ENCODE results near the gene STK32C.
"Not testable (repeated sequence)": the region's sequence is repeated elsewhere in the genome, so short reads cannot be mapped to it uniquely, and the experiment has no call there.

Gene STK32C

GRCh38 chr10:132297526-132297925 lies 10.2 kb downstream of the STK32C start:
- DNase-seq (ENCODE audit: insufficient read length, low spot score) (no peak), FAIRE-seq (no peak)
- no peak for TF ChIP-seq POLR2A (IDR thresholded peaks at IDR 0.05; ENCODE audit: low read depth, low read length)

- DNase-seq (ENCODE audit: insufficient read length, low spot score) (no peak), FAIRE-seq (no peak)
- TF ChIP-seq POLR2A (IDR thresholded peaks at IDR 0.05; ENCODE audit: low read depth, low read length): no peak
These were observed 10.9 kb downstream of the STK32C start for GRCh38 chr10:132296666-132297443.

- not testable (repeated sequence) for DNase-seq (ENCODE audit: insufficient read length, low spot score); FAIRE-seq
These were observed 12.3 kb downstream of the STK32C start for GRCh38 chr10:132295481-132295880.

DNA sequence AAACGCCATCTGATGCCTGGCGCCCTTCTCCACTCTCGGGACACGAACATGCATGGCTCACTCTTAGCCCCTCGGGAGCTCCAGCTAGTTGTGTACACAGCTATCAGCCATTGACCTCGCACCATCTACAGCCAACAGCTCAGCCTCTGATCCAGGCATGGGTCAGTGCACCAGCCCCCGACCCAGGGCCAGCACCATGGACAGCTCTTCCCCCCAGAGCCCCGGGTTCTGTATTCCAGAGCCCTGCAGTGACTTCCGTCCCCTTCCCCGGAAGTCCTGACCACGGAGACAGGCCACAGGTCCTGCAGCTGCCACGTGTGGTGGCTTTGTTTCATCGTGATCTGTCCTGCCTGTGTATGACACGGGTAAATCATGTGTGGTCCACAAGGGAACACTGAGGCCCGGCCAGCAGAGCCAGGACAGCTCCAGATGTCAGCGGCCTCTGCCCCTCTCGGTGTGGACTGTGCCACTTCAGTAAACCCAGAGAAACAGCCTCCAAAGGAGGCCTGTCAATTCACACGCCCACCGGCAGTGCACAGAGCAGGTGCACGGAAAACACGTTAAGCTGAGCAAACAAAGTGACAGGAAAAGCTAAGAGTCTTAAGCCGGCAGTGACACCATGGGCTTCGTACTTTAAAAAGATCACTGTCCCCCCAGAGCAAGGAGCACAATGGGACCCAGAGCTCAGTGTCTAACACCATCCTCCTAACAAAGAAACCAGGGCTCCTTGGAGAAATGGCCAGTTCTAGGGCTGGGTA lies 13.0 kb downstream of the STK32C start:
- DNase-seq (ENCODE audit: insufficient read length, low spot score) (no peak), FAIRE-seq (no peak)
- no peak for TF ChIP-seq POLR2A (IDR thresholded peaks at IDR 0.05; ENCODE audit: low read depth, low read length)

DNA sequence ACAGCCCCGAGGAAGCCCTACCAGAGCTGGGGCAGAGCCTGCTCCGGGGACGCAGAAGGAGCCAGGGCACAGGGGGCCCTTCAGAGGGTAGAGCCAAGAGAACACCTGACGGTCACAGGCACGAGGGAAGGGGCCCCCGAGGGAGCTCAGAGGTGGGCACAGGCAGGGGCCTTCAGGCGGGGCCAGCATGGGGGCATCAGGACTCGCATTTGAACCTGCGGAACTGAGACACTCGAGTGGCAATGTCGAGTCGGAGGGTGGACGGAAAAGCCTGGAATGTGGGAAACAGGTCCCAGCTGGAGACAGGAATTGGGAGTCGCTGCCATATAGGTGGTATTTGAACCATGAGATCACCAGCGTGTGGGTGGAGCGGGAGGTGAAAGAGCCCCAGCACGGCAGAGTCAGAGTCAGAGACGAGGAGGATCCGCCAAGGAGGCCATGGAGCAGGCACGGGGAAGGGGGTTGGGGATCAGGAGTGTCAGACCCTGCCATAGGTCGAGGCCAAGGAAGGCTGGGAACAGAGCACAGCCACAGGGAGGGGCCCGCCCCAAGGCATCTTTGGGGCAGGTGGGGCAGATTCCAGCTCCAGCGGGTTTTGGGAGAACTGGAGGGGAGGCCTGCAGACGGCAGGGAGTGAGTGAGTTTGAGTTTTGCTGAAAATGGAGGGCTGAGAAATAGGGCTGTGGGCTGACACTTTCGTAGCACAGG lies 13.8 kb downstream of the STK32C start:
- DNase-seq (ENCODE audit: insufficient read length, low spot score) (no peak), FAIRE-seq (no peak)
- no peak for TF ChIP-seq POLR2A (IDR thresholded peaks at IDR 0.05; ENCODE audit: low read depth, low read length)

DNA sequence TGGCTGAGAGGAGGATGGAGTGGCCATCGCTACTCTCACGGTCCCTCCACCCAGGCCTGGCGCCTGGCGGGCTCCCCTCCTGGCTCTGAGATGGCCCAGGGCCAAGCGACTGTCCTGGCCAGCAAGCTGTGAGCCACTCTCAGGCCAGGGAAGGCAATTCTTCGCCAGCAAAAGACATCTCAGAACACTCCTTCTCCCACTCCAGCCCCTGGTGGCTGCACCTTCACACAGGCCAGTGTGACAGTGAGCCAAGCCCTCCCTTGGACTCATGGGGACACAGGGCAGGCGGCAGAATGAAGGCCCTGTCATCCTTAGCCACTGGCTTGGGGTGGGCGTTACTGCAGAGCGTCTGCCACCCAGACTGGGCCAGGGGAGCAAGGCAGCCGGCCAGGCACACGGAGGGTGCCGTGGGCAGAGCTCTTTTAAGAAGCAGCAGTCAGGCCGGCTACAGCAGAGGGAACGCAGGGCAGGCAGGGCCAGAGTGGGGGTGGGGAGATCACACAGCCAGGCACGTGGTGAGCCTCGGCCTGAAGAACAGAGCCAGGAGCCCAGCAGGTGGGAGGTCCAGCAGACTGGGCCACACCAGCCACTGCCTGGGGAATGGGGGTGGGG lies 14.4 kb downstream of the STK32C start:
- no peak for FAIRE-seq
- DNase-seq (ENCODE audit: insufficient read length, low spot score): no peak
- no peak for TF ChIP-seq POLR2A (IDR thresholded peaks at IDR 0.05; ENCODE audit: low read depth, low read length)

GRCh38 chr10:132292287-132293200 lies 15.2 kb downstream of the STK32C start:
- no peak for FAIRE-seq
- TF ChIP-seq POLR2A (IDR thresholded peaks at IDR 0.05; ENCODE audit: low read depth, low read length): no peak
- no peak for DNase-seq (ENCODE audit: insufficient read length, low spot score)

DNA sequence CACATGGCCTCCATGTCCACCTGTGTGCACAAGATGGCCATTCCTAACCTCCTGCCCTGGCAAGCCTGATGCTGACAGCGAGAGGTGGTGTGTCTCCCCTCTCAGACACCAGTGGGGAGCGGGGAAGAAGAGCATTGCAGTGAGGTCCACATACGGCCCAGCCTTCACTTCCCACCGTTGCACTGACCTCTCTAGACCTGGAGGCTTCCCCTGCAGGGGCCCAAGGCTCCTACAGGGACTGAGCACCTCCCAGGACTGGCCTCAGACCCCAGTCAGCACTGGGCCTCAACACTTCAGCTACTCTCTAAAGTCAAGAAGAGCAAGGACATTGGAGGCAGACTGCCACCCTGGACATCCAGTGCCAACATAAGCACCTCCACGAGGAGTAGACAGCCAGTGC lies 15.9 kb downstream of the STK32C start:
- no peak for TF ChIP-seq POLR2A (IDR thresholded peaks at IDR 0.05; ENCODE audit: low read depth, low read length)
- DNase-seq (ENCODE audit: insufficient read length, low spot score) (no peak), FAIRE-seq (no peak)

DNA sequence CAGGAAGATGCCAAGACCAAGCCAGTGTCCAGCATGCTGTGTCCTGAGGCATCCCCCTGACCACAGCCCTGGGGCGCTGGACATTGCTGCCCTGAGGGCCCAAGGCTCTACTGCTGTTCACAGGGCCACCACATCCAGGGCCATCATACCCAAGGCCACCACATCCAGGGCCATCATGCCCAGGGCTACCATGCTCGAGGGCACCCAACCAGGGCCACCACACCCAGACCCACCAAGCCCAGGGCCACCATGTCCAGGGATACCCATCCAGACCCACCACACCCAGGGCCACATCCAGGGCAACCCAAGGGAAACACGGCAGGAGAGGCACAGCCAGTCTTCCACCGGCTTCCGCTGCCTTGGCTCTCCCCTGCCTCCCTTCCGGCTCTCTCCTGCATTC lies 17.1 kb downstream of the STK32C start:
- FAIRE-seq: no peak
- no peak for TF ChIP-seq POLR2A (IDR thresholded peaks at IDR 0.05; ENCODE audit: low read depth, low read length)

GRCh38 chr10:132289439-132289838 lies 18.3 kb downstream of the STK32C start:
- no peak for TF ChIP-seq POLR2A (IDR thresholded peaks at IDR 0.05; ENCODE audit: low read depth, low read length)
- DNase-seq (ENCODE audit: insufficient read length, low spot score) (no peak), FAIRE-seq (no peak)

More for the DNA sequence above, 17.1 kb downstream of the STK32C start:
- DNase-seq (ENCODE audit: insufficient read length, low spot score): no peak

DNA sequence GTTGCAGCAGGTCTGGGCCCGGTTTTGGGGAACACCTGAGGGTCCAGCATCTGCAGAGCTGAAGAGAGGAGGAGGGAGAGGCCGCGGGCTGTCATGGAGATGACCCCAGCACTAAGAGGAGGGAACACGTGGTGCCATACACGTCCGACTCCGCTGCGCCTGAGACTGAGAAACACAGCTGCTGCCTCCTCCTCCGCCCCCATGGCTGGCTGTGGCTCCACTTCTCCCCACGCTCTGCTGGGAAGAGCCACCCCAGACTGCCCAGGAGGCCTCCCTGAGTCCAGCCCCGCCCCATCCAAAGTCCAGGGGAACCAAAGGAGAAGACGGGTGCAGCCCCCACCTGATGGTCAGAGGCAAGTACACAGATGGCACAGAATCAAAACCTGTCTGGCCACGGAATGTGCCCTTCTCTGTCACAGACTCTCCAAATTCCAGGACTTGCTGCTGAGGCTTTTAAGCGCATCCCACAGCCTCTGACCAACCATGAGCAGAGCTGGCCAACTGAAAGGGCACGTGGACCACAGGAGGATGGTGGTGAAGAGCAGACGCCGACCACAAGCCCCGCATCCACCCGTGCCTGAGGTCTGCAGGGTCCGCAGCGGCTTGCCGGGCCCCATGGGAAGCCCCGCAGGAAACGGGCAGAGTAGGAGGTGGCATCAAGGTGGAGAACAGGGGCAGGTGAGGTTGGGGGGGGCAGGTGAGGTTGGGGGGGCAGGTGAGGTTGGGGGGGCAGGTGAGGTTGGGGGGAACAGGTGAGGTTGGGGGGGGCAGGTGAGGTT lies 24.0 kb downstream of the STK32C start:
- no peak for DNase-seq (ENCODE audit: insufficient read length, low spot score)
- no peak for TF ChIP-seq POLR2A (IDR thresholded peaks at IDR 0.05; ENCODE audit: low read depth, low read length)
- FAIRE-seq: no peak
